D721Med (cell line): ENCODE results near the gene PRDM5.

Experiments used
- DNase-seq: peaks from one replicate; pipeline ENCODE4 v3.0.0; 2011; ENCODE audit warnings: low spot score; ENCODE audit not compliant: insufficient read length
- FAIRE-seq: peaks from 2 replicates; lab custom pipeline; 2011; peaks lifted over from hg19 to GRCh38; lab: Jason Lieb, UNC
- TF ChIP-seq, protein P1 (sequence below): IDR thresholded peaks from 2 replicates; pipeline ENCODE4 v1.5.1; 2012; ENCODE audit warnings: mild to moderate bottlenecking, control low read depth; ENCODE audit not compliant: insufficient read depth; ENCODE audit errors: missing control alignments

Gene PRDM5

DNA sequence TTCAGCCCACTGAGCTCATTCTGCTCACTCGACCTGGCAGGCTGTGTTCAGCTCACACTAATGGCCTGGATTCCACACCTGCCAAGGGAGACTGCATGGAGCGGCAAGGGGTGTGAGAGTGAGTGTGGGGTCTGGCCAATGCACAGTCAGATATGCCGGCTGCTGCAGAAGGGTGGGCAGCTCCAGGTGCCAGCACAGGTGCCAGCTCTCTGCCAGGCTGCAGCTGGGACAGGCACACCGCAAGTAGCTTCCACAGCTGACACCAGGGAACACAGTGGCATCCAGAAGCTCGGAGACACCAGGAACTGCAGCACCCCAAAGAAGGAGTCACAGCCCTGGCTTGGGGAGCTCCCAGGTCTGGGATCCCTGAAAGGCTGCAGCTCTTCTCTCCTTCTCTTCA is 83.7 kb downstream of the PRDM5 start:
- DNase-seq, result no peak
- FAIRE-seq, result no peak
- TF ChIP-seq, protein P1, sequence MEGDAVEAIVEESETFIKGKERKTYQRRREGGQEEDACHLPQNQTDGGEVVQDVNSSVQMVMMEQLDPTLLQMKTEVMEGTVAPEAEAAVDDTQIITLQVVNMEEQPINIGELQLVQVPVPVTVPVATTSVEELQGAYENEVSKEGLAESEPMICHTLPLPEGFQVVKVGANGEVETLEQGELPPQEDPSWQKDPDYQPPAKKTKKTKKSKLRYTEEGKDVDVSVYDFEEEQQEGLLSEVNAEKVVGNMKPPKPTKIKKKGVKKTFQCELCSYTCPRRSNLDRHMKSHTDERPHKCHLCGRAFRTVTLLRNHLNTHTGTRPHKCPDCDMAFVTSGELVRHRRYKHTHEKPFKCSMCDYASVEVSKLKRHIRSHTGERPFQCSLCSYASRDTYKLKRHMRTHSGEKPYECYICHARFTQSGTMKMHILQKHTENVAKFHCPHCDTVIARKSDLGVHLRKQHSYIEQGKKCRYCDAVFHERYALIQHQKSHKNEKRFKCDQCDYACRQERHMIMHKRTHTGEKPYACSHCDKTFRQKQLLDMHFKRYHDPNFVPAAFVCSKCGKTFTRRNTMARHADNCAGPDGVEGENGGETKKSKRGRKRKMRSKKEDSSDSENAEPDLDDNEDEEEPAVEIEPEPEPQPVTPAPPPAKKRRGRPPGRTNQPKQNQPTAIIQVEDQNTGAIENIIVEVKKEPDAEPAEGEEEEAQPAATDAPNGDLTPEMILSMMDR, result no peak

DNA sequence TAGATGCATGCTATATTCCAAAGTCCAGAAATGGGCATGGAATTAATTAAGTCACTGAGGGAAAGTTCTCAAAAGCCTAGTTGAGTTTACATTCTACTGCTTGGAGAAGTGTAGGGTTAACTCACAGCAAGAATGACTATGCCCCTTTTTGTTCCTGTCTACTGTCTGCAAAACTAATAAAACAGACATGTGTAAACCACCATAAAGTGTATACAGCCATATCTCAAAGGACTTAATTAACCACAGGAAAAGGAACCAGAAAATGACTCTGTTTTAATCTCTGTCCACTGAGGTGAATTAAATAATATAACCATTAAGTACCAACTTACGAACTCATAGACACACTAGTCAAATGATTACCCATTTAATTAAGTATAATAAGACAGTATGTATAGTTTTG is 84.9 kb downstream of the PRDM5 start:
- no peak for DNase-seq
- TF ChIP-seq, protein P1, result no peak
- no peak for FAIRE-seq

DNA sequence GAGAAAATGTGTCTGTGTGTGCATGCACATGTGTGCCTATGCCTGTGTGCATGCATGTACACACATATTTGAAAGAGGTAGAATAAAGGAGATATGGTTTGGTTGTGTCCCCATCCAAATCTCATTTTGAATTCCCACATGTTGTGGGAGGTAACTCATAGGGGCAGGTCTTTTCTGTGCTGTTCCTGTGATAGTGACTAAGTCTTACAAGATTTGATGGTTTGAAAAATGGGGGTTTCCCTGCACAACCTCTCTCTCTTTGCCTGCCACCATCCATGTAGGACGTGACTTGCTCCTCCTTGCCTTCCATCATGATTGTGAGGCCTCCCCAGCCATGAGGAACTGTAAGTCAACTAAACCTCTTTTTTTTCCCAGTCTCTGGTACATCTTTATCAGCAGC is 87.2 kb downstream of the PRDM5 start:
- FAIRE-seq (no peak), DNase-seq (no peak)

DNA sequence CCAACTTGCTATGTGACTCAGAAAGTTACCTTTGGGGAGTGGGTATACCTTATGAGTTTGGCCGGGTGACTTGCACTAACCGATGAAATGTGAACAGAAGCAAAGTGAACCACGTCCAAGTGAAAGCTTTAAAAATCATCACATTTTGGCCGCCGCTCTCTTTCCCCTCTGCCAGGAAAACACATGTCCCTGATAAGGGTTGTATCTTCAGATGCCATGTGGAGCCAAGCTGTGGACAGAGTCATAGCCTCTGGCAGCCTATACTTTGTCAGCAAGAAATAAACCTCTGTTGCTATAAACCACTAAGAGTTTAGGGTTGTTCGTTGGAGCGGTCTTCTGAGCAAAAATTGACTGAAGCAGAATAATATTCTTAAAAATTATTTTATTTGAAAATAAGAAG is 92.3 kb downstream of the PRDM5 start:
- FAIRE-seq (no peak), DNase-seq (no peak)
- TF ChIP-seq, protein P1, result no peak

More for the DNA sequence above, 87.2 kb downstream of the PRDM5 start:
- TF ChIP-seq, protein P1, result no peak

DNA sequence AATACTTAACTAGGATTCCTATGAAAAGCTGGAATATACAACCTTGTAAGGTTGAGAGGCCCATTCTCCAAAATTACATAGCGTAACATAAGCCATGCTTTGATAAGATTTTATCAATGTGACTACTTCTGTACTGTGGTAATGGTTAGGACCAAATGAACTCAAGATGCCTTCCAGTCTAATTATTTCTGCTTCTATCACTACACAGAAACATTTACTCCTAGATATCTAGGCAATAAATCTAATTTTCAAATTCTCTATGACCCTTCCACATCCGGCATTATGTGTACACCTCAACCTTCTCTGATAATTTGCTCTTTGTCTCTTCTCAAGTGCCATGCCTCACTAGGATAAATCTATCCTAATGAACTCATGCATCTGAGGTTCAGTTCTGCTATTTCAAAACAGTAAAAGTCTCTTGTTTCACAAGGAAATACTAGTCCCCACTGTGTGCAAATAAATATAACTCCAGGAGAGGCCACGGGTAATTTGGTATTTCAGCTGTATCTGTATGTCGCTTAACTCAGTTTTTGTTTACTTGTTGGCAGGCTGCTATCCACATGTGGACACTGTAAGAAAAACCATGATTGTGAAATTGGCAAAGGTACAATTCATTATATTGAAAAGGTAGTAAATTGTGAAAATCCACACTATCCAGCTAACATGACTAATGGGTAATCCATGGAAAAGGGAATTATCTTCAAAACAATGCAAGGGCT is 93.3 kb downstream of the PRDM5 start:
- TF ChIP-seq, protein P1, result no peak
- FAIRE-seq (no peak), DNase-seq (no peak)

DNA sequence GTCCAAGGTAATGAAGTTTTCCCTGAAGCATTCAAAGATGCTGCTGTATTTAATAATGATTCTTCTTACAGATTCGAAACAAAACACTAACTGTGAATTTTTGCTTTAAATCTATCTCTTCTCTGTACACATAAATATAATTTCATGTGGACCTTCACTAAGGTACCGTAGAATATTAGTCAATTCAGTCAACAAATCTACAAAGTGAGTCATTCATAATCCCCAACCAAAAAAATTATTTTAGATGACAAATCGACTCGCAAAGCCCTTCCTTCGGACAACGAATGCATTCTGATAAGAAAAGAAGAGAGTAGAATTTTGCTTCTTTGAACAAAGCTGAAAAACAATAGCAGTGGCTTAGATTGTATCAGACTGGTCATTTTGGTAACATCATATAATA is 95.7 kb downstream of the PRDM5 start:
- TF ChIP-seq, protein P1, result no peak
- DNase-seq, result no peak
- no peak for FAIRE-seq

DNA sequence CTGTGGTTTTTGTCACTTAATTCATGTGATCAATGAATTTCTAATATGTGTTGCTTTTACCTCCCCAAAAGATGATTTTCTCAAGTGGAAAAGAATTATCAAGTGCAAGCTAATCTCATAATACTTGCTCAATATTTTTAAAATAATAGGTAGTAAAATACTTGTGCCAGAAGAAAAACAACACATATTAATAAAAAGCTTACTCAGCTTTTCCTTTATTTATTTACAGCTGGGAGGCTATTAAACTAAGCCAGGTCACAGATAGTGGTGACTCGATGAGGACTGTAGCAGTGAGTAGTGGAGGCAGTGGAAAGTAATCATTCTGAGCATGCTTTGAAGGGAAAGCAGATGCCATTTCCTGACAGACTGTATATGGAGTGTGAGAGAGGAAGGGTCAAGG is 96.1 kb downstream of the PRDM5 start:
- DNase-seq (no peak), FAIRE-seq (no peak)
- TF ChIP-seq, protein P1, result no peak
